Neural cell (in vitro differentiated cells): ENCODE results near the gene FCHO1.

Source experiments
- CTCF ChIP-seq: fragments of 450-650 bp; IDR thresholded peaks from 2 replicates; pipeline ENCODE4 v1.5.1; 2014; ENCODE audit warnings: antibody characterized with exemption, mild to moderate bottlenecking, moderate library complexity; ENCODE audit not compliant: poor library complexity, severe bottlenecking
- EP300 ChIP-seq: fragments of 450-650 bp; conservative IDR thresholded peaks from 2 replicates; pipeline ENCODE4 v1.6.1; 2014; ENCODE audit warnings: antibody characterized with exemption, mild to moderate bottlenecking, moderate library complexity; ENCODE audit not compliant: poor library complexity, severe bottlenecking
- EZH2 ChIP-seq: fragments of 200-600, 300-800 bp; shearing (Covaris generic), sonication (generic); IDR thresholded peaks from 2 replicates; pipeline ENCODE4 v1.6.1; 2014; ENCODE audit warnings: antibody characterized with exemption, low read length, borderline replicate concordance, mild to moderate bottlenecking; ENCODE audit not compliant: insufficient read depth, poor library complexity, severe bottlenecking
- MXI1 ChIP-seq: fragments of 450-650 bp; conservative IDR thresholded peaks from 2 replicates; pipeline ENCODE4 v1.6.1; 2014; ENCODE audit warnings: antibody characterized with exemption, mild to moderate bottlenecking; ENCODE audit not compliant: poor library complexity, severe bottlenecking
- POLR2AphosphoS5 ChIP-seq: IDR thresholded peaks from 2 replicates; pipeline ENCODE4 v1.6.1; 2012
- RAD21 ChIP-seq: fragments of 450-650 bp; conservative IDR thresholded peaks from 2 replicates; pipeline ENCODE4 v1.6.1; 2014; ENCODE audit warnings: antibody characterized with exemption, mild to moderate bottlenecking, moderate library complexity
- SMC3 ChIP-seq: fragments of 450-650 bp; conservative IDR thresholded peaks from 2 replicates; pipeline ENCODE4 v1.6.1; 2014; ENCODE audit warnings: antibody characterized with exemption, mild to moderate bottlenecking, moderate library complexity; ENCODE audit not compliant: poor library complexity
- TAF1 ChIP-seq: IDR thresholded peaks from 2 replicates; pipeline ENCODE4 v1.6.1; 2012; ENCODE audit warnings: low read depth
- TF ChIP-seq, protein P1 (sequence below): IDR thresholded peaks from 2 replicates; pipeline ENCODE4 v1.6.1; 2012; ENCODE audit warnings: borderline replicate concordance

DNA sequence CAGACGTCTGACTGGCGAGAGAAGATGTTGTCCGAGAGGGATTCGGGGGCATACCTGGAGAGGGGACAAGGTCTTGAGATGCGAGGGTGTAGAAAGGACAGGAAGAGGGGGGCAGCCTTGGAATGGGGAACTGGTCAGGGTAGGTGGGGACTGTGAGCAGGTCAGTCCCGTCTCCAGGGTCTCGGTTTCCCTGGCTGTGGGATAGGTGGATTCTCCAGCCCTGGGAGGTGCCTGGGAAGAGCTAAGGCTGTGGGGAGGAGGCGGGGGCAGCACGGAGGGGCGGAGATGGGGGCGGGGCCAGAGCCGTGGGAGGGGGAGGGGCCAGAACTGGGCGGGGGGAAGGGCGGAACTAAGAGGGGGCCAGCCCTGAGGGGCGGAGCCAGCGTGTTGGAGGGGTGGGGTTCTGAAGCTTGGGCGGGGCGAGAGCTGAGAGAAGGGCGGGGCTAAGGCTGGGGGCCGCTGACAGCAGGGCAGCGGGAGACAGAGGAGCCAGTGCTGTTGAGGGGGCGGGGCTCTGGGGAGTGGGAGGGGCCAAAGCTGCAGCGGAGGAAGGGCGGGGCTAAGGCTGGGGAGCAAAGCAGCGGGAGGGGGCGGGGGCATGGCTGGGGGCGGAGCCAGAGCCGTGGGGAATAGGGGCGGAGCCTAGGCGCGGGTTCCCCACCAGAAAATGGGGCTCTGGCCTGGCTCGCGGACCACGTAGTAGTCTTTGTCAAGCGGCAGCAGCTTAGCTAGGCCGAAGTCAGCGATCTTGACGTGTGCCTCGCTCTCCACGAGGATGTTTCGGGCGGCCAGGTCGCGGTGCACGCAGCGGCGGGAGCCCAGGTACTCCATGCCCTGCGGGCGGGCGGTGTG lies 79.5 kb downstream of the FCHO1 start:
- TF ChIP-seq CTCF (no peak), EZH2 (no peak), POLR2AphosphoS5 (no peak), TAF1 (no peak), MXI1 (no peak), EP300 (no peak), RAD21 (no peak), SMC3 (no peak)
- TF ChIP-seq, protein P1, sequence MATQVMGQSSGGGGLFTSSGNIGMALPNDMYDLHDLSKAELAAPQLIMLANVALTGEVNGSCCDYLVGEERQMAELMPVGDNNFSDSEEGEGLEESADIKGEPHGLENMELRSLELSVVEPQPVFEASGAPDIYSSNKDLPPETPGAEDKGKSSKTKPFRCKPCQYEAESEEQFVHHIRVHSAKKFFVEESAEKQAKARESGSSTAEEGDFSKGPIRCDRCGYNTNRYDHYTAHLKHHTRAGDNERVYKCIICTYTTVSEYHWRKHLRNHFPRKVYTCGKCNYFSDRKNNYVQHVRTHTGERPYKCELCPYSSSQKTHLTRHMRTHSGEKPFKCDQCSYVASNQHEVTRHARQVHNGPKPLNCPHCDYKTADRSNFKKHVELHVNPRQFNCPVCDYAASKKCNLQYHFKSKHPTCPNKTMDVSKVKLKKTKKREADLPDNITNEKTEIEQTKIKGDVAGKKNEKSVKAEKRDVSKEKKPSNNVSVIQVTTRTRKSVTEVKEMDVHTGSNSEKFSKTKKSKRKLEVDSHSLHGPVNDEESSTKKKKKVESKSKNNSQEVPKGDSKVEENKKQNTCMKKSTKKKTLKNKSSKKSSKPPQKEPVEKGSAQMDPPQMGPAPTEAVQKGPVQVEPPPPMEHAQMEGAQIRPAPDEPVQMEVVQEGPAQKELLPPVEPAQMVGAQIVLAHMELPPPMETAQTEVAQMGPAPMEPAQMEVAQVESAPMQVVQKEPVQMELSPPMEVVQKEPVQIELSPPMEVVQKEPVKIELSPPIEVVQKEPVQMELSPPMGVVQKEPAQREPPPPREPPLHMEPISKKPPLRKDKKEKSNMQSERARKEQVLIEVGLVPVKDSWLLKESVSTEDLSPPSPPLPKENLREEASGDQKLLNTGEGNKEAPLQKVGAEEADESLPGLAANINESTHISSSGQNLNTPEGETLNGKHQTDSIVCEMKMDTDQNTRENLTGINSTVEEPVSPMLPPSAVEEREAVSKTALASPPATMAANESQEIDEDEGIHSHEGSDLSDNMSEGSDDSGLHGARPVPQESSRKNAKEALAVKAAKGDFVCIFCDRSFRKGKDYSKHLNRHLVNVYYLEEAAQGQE = no peak
